AG04449 (cell line): ENCODE measurements around the gene PSD2.
A peak's percentile ranks its signal among the peaks of the same experiment; 100 is the strongest.

Source experiments
- CTCF ChIA-PET: fragments of 350-600 bp; formaldehyde crosslinking; extraction: SDS; loops from one replicate; lab custom pipeline; 2021; ENCODE audit warnings: antibody characterized with exemption; lab: Yijun Ruan, JAX
- POLR2A ChIA-PET: fragments of 400-600, 350-600 bp; formaldehyde crosslinking; extraction: SDS; loops from one replicate; lab custom pipeline; 2020; ENCODE audit warnings: antibody characterized with exemption, inconsistent platforms; lab: Yijun Ruan, JAX
- DNase-seq: peaks from one replicate; pipeline ENCODE4 v3.0.0-alpha.2; 2010; ENCODE audit warnings: low read depth, low spot score
- H3K4me3 ChIP-seq: 2 replicates; pipeline ENCODE4 v1.5.1; 2011; ENCODE audit warnings: low read depth, mild to moderate bottlenecking, control low read depth, low read length
- CTCF ChIP-seq: IDR thresholded peaks from one replicate; pipeline ENCODE4 v1.5.1; 2011; ENCODE audit warnings: mild to moderate bottlenecking, moderate library complexity, low read length, control low read depth, inconsistent platforms; ENCODE audit not compliant: insufficient read depth; ENCODE audit errors: missing control alignments

PSD2 gene

GRCh38 chr5:139762615-139763170 is 32.9 kb upstream of the PSD2 start:
- POLR2A ChIA-PET = no interaction called here
- TF ChIP-seq CTCF = no peak
- no peak for DNase-seq
- CTCF ChIA-PET = interaction anchor here (0.6 to 17.3 kb wide), 7 partner anchors 9 to 129 kb away, joined by 3 to 795 read pairs (median 15); no protein-coding TSS in a partner anchor
- no peak overlapping the region for H3K4me3 ChIP-seq

- TF ChIP-seq CTCF = no peak
- ChIA-PET POLR2A (interaction anchor here (0.8 kb wide), 1 partner anchor 115 kb away, joined by 3 read pairs; the partner anchor contains the start of gene CXXC5), CTCF (interaction anchor here (1.1 to 17.3 kb wide), 9 partner anchors 10 to 205 kb away, joined by 3 to 795 read pairs (median 6); partner anchors contain the start of gene CXXC5)
- H3K4me3 ChIP-seq = no peak overlapping the region
- no peak for DNase-seq
Measured at GRCh38 chr5:139763280-139763929, 32.2 kb upstream of the PSD2 start.

DNA sequence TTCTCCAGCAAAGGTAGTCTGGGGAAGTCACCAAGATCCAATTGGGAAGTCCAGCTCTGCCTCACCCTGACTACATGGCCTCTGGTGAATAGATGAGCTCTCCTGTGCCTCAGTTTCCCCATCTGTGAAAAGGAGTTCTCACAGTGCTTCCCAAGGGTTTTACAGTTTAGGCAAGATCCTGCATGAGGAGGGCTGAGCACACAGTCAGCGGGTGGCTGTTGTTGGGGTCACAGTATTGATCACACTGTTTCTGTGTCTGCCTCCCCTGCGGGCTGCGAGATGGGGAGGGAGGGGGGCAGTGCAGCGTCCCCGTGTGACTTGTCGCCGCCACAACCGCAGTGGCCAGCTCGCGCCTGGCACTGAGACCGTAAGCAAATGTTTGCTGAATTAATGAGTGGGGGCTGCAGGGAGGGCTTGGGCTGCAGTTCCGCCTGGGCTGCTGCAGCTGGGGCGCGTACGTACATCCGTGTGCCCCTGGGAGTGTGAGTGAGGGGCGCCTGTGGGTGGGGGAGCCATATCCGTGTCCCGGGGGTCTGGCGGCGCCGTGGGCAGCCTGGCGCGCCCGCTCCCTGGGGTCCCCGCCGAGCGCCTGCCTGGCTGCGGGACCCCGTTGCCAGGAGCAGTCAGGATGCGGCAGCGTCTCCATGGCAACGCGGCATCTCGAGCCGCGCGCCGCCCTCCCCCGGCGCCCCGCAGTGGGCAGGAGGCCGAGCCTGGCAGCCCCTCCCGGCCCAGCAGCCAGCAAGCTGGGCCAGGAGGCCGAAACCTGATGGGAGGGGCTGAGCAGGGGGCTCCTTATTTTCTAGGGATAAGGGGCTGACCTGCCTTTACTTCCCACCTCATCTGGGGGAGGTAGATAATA is 31.4 kb upstream of the PSD2 start:
- ChIA-PET CTCF (interaction anchor here (1.1 to 17.3 kb wide), 12 partner anchors 10 to 207 kb away, joined by 3 to 795 read pairs (median 8); partner anchors contain the start of gene CXXC5), POLR2A (interaction anchor here (0.8 kb wide), 1 partner anchor 116 kb away, joined by 3 read pairs; the partner anchor contains the start of gene CXXC5)
- TF ChIP-seq CTCF = no peak
- DNase-seq = no peak
- H3K4me3 ChIP-seq = no peak overlapping the region

DNA sequence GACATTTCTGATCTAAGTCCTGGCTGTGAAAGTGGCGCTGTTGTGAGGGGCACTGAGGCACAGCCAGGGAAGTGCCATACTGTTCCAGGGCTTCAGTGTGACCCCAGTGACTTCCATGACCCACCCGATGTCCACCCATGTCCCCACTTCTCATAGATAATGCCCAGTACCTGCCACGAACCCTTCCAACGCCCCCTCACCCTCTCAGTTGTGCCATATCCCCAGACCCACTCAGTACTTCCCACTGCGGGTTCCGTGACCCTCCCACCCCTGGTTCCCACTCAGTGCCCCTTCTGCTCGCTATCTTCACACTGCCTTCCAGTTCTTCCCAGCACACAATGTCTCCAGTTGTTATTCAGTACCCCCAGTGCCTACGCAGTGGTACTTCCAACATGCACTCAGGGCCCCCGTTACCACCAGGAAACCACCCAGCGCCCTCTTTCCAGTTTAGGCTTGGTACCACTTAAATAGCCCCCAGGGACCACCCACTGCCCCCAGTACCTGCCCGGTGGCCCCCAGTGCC is 30.7 kb upstream of the PSD2 start:
- H3K4me3 ChIP-seq = no peak overlapping the region
- CTCF ChIA-PET = interaction anchor here (0.6 to 17.3 kb wide), 39 partner anchors 8 to 343 kb away, joined by 3 to 795 read pairs (median 7); partner anchors contain the start of gene CXXC5
- POLR2A ChIA-PET = interaction anchor here (0.7 to 1.3 kb wide), 4 partner anchors 17 to 127 kb away, joined by 3 to 10 read pairs (median 3); partner anchors contain the start of gene CXXC5
- no peak for DNase-seq
- TF ChIP-seq CTCF = no peak

DNA sequence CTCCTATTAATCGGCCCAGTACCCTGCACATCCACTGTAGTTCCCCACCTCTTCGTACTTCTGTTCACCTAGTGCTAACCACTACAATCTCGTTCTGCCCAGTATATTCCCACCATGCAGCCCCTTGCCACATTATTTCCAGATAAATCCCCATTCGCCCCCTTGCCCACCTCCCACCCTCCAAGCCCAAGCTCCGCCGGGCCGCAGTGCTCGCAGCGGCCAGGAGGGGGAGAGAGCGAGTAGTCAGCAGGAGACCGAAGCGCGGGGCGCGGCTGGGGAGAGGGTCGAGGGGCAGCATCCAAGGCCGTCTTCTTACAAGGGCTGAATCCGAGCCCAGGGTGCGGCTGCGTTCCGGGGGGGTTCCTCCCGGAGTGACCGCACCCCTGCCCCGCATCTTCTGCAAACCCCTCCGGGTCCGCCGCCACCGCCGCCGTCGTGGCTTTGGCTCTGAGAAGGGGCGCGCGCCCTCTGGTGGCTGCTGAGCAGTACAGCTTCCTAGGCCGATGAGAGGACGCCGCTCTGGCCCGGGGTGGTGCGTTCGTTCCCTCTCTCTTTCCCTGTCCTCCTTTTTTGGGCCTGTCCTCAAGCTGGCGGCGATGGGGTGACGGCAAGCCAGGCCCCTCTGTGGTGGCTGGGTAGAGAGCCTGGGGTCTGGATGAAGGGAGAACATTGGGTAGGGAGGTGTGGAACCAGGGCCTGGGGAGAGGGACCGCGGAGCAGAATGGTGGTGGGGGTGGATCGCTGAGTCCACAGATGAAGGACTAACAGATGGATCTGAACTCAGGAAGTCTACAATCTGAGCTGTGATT is 30.0 kb upstream of the PSD2 start:
- peak overlapping the region; percentile 72 for H3K4me3 ChIP-seq
- DNase-seq = no peak
- CTCF ChIA-PET = interaction anchor here (0.6 to 17.3 kb wide), 54 partner anchors 9 to 343 kb away, joined by 3 to 795 read pairs (median 6); partner anchors contain the start of gene CXXC5
- peak; percentile 87 for TF ChIP-seq CTCF
- POLR2A ChIA-PET = interaction anchor here (0.6 to 1.3 kb wide), 5 partner anchors 18 to 127 kb away, joined by 3 to 10 read pairs (median 3); partner anchors contain the start of gene CXXC5
